GM19193 (cell line): ENCODE data around the gene KHNYN.

Experiments
- POLR2A ChIP-seq: IDR thresholded peaks from 4 replicates; pipeline ENCODE4 v1.6.1; 2011; ENCODE audit not compliant: insufficient read depth, insufficient read length; ENCODE audit errors: extremely low read depth

KHNYN gene

GRCh38 chr14:24461336-24461735, 31.6 kb downstream of the KHNYN start:
- TF ChIP-seq POLR2A: no peak

GRCh38 chr14:24463017-24463883, 33.5 kb downstream of the KHNYN start:
- no peak for TF ChIP-seq POLR2A

GRCh38 chr14:24463884-24464785, 34.4 kb downstream of the KHNYN start:
- TF ChIP-seq POLR2A: no peak

DNA sequence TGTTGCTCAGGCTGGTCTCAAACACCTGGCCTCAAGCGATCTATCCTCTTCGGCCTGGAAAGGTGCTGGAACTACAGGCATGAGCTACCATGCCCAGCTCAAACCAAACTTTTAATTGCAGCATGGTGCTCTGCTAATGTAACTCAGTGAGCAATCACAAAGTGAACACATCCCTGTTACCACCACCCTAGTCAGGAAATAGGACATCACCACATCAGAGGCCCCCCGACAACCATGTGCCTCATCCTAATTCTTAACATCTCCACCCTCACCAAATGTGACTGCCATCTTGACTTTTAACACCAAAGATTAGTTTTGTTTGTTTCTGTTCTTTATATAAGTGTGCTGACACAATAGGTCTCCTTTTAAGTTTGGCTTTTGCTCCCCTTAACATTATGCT, 35.6 kb downstream of the KHNYN start:
- TF ChIP-seq POLR2A: no peak

GRCh38 chr14:24465805-24466204, 36.1 kb downstream of the KHNYN start:
- no peak for TF ChIP-seq POLR2A

DNA sequence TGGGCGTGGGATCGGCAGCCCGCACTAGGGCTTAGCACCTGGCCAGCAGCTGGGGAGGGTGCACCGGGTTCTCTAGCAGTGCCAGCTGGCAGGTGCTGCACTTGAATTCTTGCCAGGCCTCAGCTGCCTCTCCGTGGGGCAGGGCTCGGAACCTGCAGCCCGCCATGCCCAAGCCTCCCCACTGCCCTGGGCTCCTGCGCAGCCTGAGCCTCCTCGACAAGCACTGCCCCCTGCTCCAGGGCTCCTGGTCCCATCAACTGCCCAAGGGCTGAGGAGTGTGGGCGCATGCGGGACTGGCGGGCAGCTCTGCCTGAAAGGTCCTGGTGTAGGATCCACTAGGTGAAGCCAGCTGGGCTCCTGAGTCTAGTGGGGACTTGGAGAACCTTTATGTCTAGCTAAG, 43.5 kb downstream of the KHNYN start:
- no peak for TF ChIP-seq POLR2A

- no peak for TF ChIP-seq POLR2A
Observed at GRCh38 chr14:24475261-24475660, 45.5 kb downstream of the KHNYN start.

- TF ChIP-seq POLR2A: no peak
Observed at GRCh38 chr14:24481622-24482324, 52.0 kb downstream of the KHNYN start.

GRCh38 chr14:24483604-24484252, 54.0 kb downstream of the KHNYN start:
- TF ChIP-seq POLR2A: no peak
